ENCODE results near the gene KDM4B.
"Not testable (repeated sequence)": the region's sequence is repeated elsewhere in the genome, so short reads cannot be mapped to it uniquely, and the experiment has no call there.

Gene KDM4B

GRCh38 chr19:4968462-4969291 lies at the start of gene KDM4B:
TSS of gene KDM4B (plus strand) at chr19:4969113. CDS start at chr19:5032891, 63,778 bp downstream.
- peak; percentile 99 for DNase-seq

GRCh38 chr19:4922530-4923275 lies 46.2 kb upstream of the KDM4B start:
- no peak for DNase-seq

- DNase-seq = no peak
These were observed 45.6 kb upstream of the KDM4B start for GRCh38 chr19:4923276-4923747.

GRCh38 chr19:4929186-4929585 lies 39.7 kb upstream of the KDM4B start:
- DNase-seq = no peak

- no peak for DNase-seq
These were observed 38.2 kb upstream of the KDM4B start for GRCh38 chr19:4930664-4931063.

GRCh38 chr19:4932711-4933110 lies 36.2 kb upstream of the KDM4B start:
- no peak for DNase-seq

- no peak for DNase-seq
These were observed 35.4 kb upstream of the KDM4B start for GRCh38 chr19:4933528-4933927.

GRCh38 chr19:4935444-4935843 lies 33.5 kb upstream of the KDM4B start:
- no peak for DNase-seq

GRCh38 chr19:4937060-4937459 lies 31.9 kb upstream of the KDM4B start:
- DNase-seq = no peak

GRCh38 chr19:4938461-4938860 lies 30.5 kb upstream of the KDM4B start:
- not testable (repeated sequence) for DNase-seq

GRCh38 chr19:4939466-4939865 lies 29.4 kb upstream of the KDM4B start:
- DNase-seq = no peak

GRCh38 chr19:4941638-4942169 lies 27.2 kb upstream of the KDM4B start:
- not testable (repeated sequence) for DNase-seq

GRCh38 chr19:4950650-4951049 lies 18.3 kb upstream of the KDM4B start:
- DNase-seq = not testable (repeated sequence)

- no peak for DNase-seq
These were observed 17.3 kb upstream of the KDM4B start for GRCh38 chr19:4951656-4952055.

- DNase-seq = no peak
These were observed 16.0 kb upstream of the KDM4B start for GRCh38 chr19:4952945-4953344.

- DNase-seq = not testable (repeated sequence)
These were observed 14.4 kb upstream of the KDM4B start for GRCh38 chr19:4954320-4955149.

- no peak for DNase-seq
These were observed 13.6 kb upstream of the KDM4B start for GRCh38 chr19:4955274-4955673.

GRCh38 chr19:4957981-4958380 lies 10.9 kb upstream of the KDM4B start:
- no peak for DNase-seq

GRCh38 chr19:4962085-4962619 lies 6.8 kb upstream of the KDM4B start:
- DNase-seq = no peak

- no peak for DNase-seq
These were observed 3.9 kb upstream of the KDM4B start for GRCh38 chr19:4965061-4965460.

GRCh38 chr19:4966591-4966990 lies 2.3 kb upstream of the KDM4B start:
- DNase-seq = no peak

- no peak for DNase-seq
These were observed 1.0 kb upstream of the KDM4B start for GRCh38 chr19:4967738-4968461.

Data from NCI-H2029 (cell line).